GM21737 (cell line): ENCODE data around the gene SLC25A13.
"Not testable (repeated sequence)": the region's sequence is repeated elsewhere in the genome, so short reads cannot be mapped to it uniquely, and the experiment has no call there.

Source experiments
- ATAC-seq: cut with Tn5 transposase; IDR thresholded peaks from one replicate; pipeline ENCODE4 v1.9.1; 2021; ENCODE audit warnings: mild to moderate bottlenecking, moderate library complexity; ENCODE audit not compliant: unreplicated experiment

The SLC25A13 gene

GRCh38 chr7:96326752-96327151 is 4.9 kb upstream of the SLC25A13 start:
- not testable (repeated sequence) for ATAC-seq

- ATAC-seq = no peak
These were observed 1.1 kb upstream of the SLC25A13 start for GRCh38 chr7:96322847-96323461.

- no peak for ATAC-seq
These were observed 436 bp upstream of the SLC25A13 start for GRCh38 chr7:96322373-96322695.

- ATAC-seq = peak; percentile 44
These were observed 754 bp downstream of the SLC25A13 start for GRCh38 chr7:96321031-96321657.

- ATAC-seq = peak; percentile 38
These were observed 1.5 kb downstream of the SLC25A13 start for GRCh38 chr7:96320442-96320841.

- no peak for ATAC-seq
These were observed 2.5 kb downstream of the SLC25A13 start for GRCh38 chr7:96319439-96319838.

GRCh38 chr7:96316949-96317348 is 4.9 kb downstream of the SLC25A13 start:
- no peak for ATAC-seq

GRCh38 chr7:96315125-96315512 is 6.8 kb downstream of the SLC25A13 start:
- ATAC-seq = no peak

GRCh38 chr7:96314402-96315124 is 7.3 kb downstream of the SLC25A13 start:
- ATAC-seq = no peak

GRCh38 chr7:96313940-96314339 is 8.0 kb downstream of the SLC25A13 start:
- no peak for ATAC-seq

- no peak for ATAC-seq
These were observed 9.4 kb downstream of the SLC25A13 start for GRCh38 chr7:96312502-96312901.

GRCh38 chr7:96311967-96312366 is 9.9 kb downstream of the SLC25A13 start:
- no peak for ATAC-seq

- no peak for ATAC-seq
These were observed 11.8 kb downstream of the SLC25A13 start for GRCh38 chr7:96310110-96310509.

- no peak for ATAC-seq
These were observed 13.0 kb downstream of the SLC25A13 start for GRCh38 chr7:96308950-96309263.

- ATAC-seq = no peak
These were observed 13.5 kb downstream of the SLC25A13 start for GRCh38 chr7:96308253-96308949.

- ATAC-seq = peak; percentile 45
These were observed 15.3 kb downstream of the SLC25A13 start for GRCh38 chr7:96306385-96307125.

GRCh38 chr7:96305915-96306314 is 16.0 kb downstream of the SLC25A13 start:
- ATAC-seq = no peak

- no peak for ATAC-seq
These were observed 17.3 kb downstream of the SLC25A13 start for GRCh38 chr7:96304573-96304972.

- no peak for ATAC-seq
These were observed 18.0 kb downstream of the SLC25A13 start for GRCh38 chr7:96303686-96304443.

- ATAC-seq = no peak
These were observed 18.7 kb downstream of the SLC25A13 start for GRCh38 chr7:96303105-96303685.
